Stimulated activated CD4-positive, alpha-beta T cell treated with anti-CD3 and anti-CD28 coated beads, Interleukin-2, amount 100 ng/mL, for 24 hours (primary cell): ENCODE measurements around the gene FAM76A.
"Not testable (repeated sequence)": the region's sequence is repeated elsewhere in the genome, so short reads cannot be mapped to it uniquely, and the experiment has no call there.

Experiments
- DNase-seq, 2 donors: peaks; one replicate each; pipeline ENCODE4 v3.0.0-alpha.2; 2020

Gene FAM76A

DNA sequence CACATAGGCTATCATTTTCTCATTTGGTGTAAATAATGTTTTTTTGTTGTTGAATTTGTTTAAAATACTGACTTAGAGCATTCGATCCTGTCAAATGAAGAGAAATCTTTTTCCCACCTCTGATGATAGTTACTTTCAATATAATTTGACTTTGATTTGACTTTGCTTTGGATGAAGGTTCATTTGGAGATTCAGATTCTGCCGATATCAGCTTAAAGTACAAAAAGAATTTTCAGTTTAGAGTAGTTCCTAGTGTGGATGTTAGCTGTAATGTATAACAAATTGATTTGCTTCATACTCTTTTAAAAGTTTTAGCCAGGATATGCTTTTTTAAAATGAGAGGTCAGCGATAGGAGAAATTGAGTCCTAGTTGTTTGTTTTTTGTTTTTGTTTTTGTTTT lies 57.2 kb downstream of the FAM76A start:
- DNase-seq = no peak

DNA sequence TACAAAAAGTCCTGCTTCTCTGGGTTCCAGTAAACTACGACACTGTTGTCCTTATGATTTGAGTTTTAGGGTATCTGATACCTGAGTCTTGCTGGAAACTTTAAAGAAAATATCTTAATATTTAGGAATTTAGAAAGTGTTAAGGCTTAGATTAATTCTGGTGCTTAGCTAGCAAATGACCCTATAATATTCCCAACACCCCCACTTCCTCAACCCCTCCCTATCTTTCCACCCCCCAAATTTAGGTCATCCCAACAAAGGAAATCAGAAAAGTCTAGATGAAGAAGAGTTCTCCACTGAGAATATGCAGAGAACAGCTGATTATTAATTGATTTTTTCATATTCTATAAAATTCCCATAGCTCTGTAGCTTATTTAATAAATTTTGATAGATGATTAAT lies 58.9 kb downstream of the FAM76A start:
- no peak for DNase-seq

DNA sequence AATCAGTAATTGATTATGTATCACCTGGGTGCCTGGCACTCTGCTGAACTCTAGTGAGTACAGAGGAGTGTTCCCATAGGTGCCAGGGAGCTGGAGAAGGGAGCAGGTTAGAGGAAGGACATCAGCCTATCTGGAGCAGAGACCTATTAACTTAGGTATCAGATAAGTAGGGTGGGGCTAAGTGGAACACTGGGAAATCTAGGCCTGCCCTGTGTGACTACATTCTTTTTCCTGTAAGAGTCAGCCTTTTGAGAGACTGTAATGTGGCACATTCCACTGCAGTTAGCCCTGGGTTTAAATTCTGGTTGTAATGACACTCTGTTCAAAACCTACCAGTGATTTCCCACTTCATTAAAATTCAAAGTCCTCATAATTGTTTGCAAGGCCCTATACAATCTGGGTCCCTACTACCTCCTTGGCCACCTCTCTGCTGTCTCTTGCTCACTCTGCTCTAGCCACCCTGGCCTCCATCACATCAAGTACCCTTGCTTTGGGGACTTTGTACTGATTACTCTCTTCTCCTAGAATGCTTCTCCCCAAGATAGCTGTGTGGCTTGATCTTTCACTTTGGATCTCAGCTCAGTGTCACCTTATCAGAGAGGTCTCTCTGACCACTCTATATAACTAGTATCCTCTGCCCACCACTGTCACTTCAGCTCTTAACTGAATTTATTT lies 60.2 kb downstream of the FAM76A start:
- DNase-seq = no peak

DNA sequence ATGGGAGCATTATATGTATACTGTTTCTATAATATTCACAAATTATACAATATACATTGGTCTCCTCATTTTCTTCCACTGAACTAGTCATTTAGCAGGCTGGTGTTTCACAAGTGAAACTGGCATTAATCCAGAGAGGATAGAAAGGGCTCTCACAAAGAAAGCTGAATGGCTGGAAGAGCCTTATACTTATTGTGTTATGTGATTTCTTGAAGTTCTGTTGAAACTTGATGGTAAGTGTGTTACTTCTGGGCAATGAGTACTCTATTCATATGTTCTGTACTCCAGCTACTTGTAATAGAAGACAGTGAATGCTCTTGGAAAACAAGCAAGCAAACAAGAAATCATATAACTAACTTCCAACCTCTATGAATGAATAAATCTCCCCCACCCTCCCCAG lies 62.1 kb downstream of the FAM76A start:
- no peak for DNase-seq

DNA sequence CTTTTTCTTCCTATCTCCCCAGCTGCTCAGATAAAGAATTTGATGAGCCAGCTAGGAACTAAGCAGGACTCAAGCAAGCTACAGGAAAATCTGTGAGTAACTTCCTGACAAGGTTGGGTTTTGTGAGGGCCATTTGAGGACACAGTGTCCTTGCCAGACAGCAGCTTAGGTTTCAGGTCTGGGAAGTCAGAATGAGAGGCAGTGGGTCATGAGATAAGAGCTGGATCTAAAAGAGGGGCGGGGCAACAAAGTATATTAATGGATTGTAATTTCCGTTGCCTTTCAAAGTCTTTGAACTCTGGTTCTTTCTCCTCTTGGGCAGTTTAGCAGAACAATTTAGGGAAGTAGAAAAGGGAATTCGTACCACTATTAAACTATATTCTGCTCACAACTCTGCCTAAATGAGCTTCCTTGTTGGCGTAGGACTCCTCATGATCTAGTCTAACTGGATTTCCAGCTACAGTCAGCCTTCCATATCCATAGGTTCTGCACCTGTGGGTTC lies 63.8 kb downstream of the FAM76A start:
- DNase-seq = no peak

DNA sequence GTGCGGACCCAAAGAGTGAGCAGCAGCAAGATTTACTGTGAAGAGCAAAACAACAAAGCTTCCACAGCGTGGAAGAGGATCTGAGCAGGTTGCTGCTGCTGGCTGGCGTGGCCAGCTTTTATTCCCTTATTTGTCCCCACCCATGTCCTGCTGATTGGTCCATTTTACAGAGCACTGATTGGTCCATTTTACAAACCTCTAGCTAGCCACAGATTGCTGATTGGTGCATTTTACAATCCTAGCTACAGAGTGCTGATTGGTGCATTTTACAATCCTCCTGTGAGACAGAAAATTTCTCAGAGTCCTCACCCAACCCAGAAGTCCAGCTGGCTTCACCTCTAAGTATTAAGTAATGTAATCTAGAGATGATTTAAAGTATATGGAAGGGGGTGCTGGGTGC lies 64.5 kb downstream of the FAM76A start:
- not testable (repeated sequence) for DNase-seq

DNA sequence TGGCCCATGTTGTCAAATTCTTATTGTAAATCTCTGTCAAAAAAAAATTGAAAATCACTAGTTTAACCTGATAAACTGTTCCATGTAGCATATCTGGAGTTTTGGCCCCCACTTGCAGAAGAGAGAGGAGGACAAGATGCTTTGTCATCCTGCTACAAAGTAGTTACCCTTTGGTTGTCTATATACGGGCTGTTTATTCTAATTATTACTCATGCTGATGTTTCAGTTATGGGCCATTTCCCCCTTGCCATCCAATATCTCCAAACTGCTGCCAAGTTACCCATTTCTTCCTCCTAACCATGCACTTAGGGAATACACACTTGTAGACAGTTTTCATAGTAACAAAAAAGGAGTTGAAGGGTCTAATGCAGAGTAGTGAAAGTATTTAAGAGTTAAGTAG lies 69.8 kb downstream of the FAM76A start:
- DNase-seq = no peak

DNA sequence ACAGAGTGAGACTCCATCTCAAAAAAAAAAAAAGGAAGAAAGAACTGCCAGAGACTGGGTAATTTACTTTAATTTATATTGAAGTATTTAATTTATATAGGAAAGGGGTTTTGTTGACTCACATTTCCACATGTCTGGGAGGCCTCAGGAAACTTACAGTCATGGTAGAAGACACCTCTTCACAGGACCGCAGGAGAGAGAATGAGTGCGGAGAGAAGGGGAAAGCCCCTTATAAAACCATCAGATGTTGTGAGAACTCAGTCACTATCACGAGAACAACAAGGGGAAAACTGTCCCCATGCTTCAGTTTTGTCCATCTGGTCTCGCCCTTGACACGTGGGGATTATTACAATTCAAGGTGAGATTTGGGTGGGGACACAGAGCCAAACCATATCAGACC lies 79.0 kb downstream of the FAM76A start:
- DNase-seq = no peak

DNA sequence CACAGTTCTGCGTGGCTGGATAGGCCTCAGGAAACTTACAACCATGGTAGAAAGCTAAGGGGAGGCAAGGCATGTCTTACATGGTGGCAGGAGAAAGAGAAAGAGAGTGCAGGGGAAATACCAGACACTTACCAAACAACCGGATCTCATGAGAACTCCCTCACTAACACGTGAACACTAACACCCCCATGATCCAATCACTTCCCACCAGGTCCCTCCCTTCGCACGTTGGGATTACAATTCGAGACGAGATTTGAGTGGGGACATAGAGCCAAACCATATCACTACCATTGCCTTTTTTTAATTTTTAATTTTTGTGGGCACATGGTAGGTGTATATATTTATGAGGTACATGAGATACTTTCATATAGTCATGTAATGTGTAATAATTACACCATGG lies 81.0 kb downstream of the FAM76A start:
- DNase-seq = no peak

DNA sequence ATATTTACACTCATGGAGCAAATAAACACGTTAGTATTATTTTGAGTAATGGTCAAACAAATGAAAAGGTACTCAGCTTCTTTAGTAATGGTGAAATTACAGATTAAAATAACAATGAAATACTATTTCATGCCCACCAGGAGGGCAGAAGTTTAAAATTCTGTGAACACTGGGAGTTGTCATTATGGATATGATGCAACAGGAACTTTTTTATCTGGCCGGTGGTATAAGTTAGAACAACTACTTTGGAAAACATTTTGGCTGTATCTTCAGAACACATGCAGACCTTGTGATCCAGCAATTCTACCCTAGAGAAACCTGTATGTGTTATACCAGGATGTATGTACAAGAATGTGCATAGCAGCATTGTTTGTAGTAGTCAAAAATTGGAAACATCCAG lies 81.6 kb downstream of the FAM76A start:
- no peak for DNase-seq

DNA sequence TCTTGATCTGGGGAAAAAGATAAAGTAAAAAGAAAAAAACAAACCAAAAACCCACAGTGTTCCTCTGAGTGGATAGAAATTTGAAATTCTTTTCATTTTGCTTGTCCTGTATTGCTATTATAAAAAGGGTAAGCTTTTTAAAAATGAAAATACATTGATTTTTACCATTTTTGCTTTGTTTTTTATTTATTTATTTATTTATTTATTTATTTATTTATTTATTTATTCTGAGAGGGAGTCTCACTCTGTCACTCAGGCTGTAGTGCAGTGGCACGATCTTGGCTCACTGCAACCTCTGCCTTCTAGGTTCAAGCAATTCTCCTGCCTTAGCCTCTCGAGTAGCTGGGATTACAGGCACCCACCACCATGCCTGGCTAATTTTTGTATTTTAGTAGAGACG lies 82.4 kb downstream of the FAM76A start:
- DNase-seq = not testable (repeated sequence)

DNA sequence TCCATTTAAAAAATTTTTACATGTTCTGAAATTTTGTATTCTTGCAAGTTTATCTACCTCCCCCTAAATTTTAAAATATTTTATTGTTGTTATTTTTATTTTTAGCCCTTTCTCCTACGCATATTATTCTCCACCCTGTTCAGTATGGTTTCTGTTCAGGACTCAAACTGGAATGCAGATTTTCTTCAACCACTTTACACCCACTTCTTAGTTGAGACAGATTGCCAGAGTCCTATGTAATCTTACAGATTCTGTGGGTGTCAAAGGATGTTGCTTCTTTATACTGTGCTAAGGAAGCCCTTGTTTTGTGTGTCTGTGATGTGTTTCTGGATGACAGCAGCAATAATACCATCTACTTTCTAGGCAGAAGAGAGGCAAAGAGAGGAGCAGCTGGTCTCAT lies 84.1 kb downstream of the FAM76A start:
- no peak for DNase-seq

DNA sequence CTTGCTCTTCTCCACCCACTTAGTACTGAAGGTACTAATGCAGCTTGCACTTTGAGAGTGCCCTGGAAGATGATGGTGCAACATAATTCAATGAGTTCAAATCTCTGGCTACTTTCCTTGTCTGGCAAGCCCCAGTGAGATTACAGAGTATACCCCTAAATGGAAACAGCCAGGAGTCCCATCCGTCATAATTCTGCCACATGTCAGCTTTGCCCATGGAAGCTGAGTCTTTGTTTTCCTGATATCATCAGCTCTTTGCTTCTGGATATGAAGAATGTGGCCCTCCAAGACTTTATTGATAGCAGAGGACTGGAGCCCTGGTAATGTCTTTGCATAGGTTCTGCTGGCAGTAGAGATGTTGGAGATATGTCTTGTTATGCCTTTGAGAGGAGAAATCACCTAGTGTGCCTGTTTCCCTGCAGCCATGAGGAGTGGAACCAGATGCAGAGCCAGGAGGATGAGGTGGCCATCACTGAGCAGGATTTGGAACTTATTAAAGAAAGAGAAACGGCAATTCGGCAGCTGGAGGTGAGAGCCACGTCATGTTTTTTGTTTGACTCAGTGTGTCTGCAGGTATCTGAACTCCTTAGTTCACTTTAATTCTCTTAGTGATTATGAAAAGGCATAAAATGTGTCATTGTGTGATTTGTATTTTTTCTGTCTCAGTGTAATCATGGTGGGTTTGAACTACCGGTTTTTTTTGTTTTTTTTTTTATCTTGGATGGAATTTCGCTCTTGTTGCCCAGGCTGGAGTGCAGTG lies 86.2 kb downstream of the FAM76A start:
- no peak for DNase-seq
